Activated CD8-positive, alpha-beta T cell treated with anti-CD3 and anti-CD28 coated beads for 36 hours (primary cell): ENCODE measurements around the gene DCUN1D4. TPM values are rescaled to one million over a fixed set of nuclear protein-coding genes. Genes with fewer than 3 reads are reported as not detected.
"Not testable (repeated sequence)": the region's sequence is repeated elsewhere in the genome, so short reads cannot be mapped to it uniquely, and the experiment has no call there.

Experiments used
- ATAC-seq: fragments of 200-7000 bp; cut with Tn5 transposase; one replicate; pipeline ENCODE4 v1.10.0; 2021; ENCODE audit warnings: mild to moderate bottlenecking, moderate library complexity
- CTCF ChIA-PET: fragments of 350-600 bp; sonication (Branson Sonifier 250); formaldehyde crosslinking; loops from one replicate; lab custom pipeline; 2021; ENCODE audit warnings: antibody characterized with exemption; lab: Charles Lee
- POLR2A ChIA-PET: fragments of 350-600 bp; sonication (Branson Sonifier 250); formaldehyde crosslinking; loops from one replicate; lab custom pipeline; 2021; ENCODE audit warnings: antibody characterized with exemption; lab: Charles Lee
- DNase-seq: peaks from one replicate; pipeline ENCODE4 v3.0.0-alpha.2; 2020
- H3K27ac Mint-ChIP-seq: one replicate; pipeline ENCODE4 v1.8.0; 2021; ENCODE audit warnings: mild to moderate bottlenecking, mixed read lengths
- H3K27me3 Mint-ChIP-seq: one replicate; pipeline ENCODE4 v1.8.0; 2021; ENCODE audit warnings: mixed read lengths
- H3K36me3 Mint-ChIP-seq: one replicate; pipeline ENCODE4 v1.8.0; 2021; ENCODE audit warnings: low read depth, mixed read lengths
- H3K4me1 Mint-ChIP-seq: one replicate; pipeline ENCODE4 v1.8.0; 2021; ENCODE audit warnings: low read depth, mixed read lengths
- H3K4me3 Mint-ChIP-seq: one replicate; pipeline ENCODE4 v1.8.0; 2021; ENCODE audit warnings: mild to moderate bottlenecking, moderate library complexity, mixed read lengths
- H3K9me3 Mint-ChIP-seq: one replicate; pipeline ENCODE4 v1.8.0; 2021; ENCODE audit warnings: mixed read lengths
- CTCF ChIP-seq: fragments of 200-600 bp; IDR thresholded peaks from one replicate; pipeline ENCODE4 v1.8.0; 2022; ENCODE audit warnings: antibody characterized with exemption, mild to moderate bottlenecking
- intact Hi-C: fragments of 100-400 bp; cut with micrococcal nuclease; formaldehyde crosslinking; loops from one replicate; pipeline ENCODE4 v1.10.0; 2022
- total RNA-seq, 2 experiments: library from RNA; stranded (reverse); gene quantifications; one replicate each; pipeline ENCODE4 v1.2.3, GENCODE V29; 2021

DCUN1D4 gene
- total RNA-seq, 2 experiments from 2014 or later = 32.6 to 39.8 TPM

GRCh38 chr4:51931461-51931860 is 88.5 kb downstream of the DCUN1D4 start:
- no peak overlapping the region for H3K4me3 Mint-ChIP-seq
- ATAC-seq = no peak
- DNase-seq = no peak
- H3K27me3 Mint-ChIP-seq = peaks cover 18% of the 10 kb centered on the region
- intact Hi-C loops = no loop called here
- H3K9me3 Mint-ChIP-seq = no peaks in the 10 kb centered on the region
- no peaks in the 10 kb centered on the region for H3K4me1 Mint-ChIP-seq
- no peak for TF ChIP-seq CTCF
- ChIA-PET CTCF (no interaction called here), POLR2A (no interaction called here)
- H3K27ac Mint-ChIP-seq = no peak overlapping the region
- H3K36me3 Mint-ChIP-seq = no peaks in the 10 kb centered on the region

- DNase-seq = no peak
- H3K27ac Mint-ChIP-seq = no peak overlapping the region
- no peaks in the 10 kb centered on the region for H3K36me3 Mint-ChIP-seq
- no peaks in the 10 kb centered on the region for H3K4me1 Mint-ChIP-seq
- CTCF ChIA-PET = no interaction called here
- H3K9me3 Mint-ChIP-seq = no peaks in the 10 kb centered on the region
- intact Hi-C loops = no loop called here
- no peak for TF ChIP-seq CTCF
- H3K4me3 Mint-ChIP-seq = no peak overlapping the region
- POLR2A ChIA-PET = interaction anchor here (0.6 kb wide), 1 partner anchor 118 kb away, joined by 3 read pairs; no protein-coding TSS in a partner anchor
- peaks cover 18% of the 10 kb centered on the region for H3K27me3 Mint-ChIP-seq
- no peak for ATAC-seq
These were observed 89.3 kb downstream of the DCUN1D4 start for GRCh38 chr4:51932261-51932660.

GRCh38 chr4:51932684-51933083 is 89.7 kb downstream of the DCUN1D4 start:
- ATAC-seq (no peak), DNase-seq (no peak)
- Mint-ChIP-seq H3K4me1 (no peaks in the 10 kb centered on the region), H3K9me3 (no peaks in the 10 kb centered on the region), H3K36me3 (no peaks in the 10 kb centered on the region), H3K27ac (no peak overlapping the region), H3K4me3 (no peak overlapping the region), H3K27me3 (peaks cover 18% of the 10 kb centered on the region)
- ChIA-PET CTCF (no interaction called here), POLR2A (no interaction called here)
- intact Hi-C loops = no loop called here
- no peak for TF ChIP-seq CTCF

- H3K4me1 Mint-ChIP-seq, CTCF ChIA-PET, POLR2A ChIA-PET, H3K27ac Mint-ChIP-seq, ATAC-seq, H3K4me3 Mint-ChIP-seq, DNase-seq, H3K27me3 Mint-ChIP-seq, H3K9me3 Mint-ChIP-seq, intact Hi-C loops, H3K36me3 Mint-ChIP-seq: not testable (repeated sequence)
These were observed 97.5 kb downstream of the DCUN1D4 start for GRCh38 chr4:51940460-51940859.

- intact Hi-C loops = no loop called here
- CTCF ChIA-PET = no interaction called here
- H3K9me3 Mint-ChIP-seq = peaks cover 7% of the 10 kb centered on the region
- ATAC-seq (no peak), DNase-seq (no peak)
- TF ChIP-seq CTCF = no peak
- POLR2A ChIA-PET = no interaction called here
- H3K27ac Mint-ChIP-seq = no peak overlapping the region
- peaks cover 3% of the 10 kb centered on the region for H3K27me3 Mint-ChIP-seq
- H3K4me3 Mint-ChIP-seq = no peak overlapping the region
- no peaks in the 10 kb centered on the region for H3K36me3 Mint-ChIP-seq
- H3K4me1 Mint-ChIP-seq = no peaks in the 10 kb centered on the region
These were observed 99.3 kb downstream of the DCUN1D4 start for GRCh38 chr4:51942108-51942832.
